Measurements from ENCODE around the gene MAST4. TPM values are rescaled to one million over a fixed set of nuclear protein-coding genes. Genes with fewer than 3 reads are reported as not detected.

The MAST4 gene
- total RNA-seq, 4 donors from 2014 or later, result 8.2 to 203 (median 35.5) TPM

GRCh38 chr5:66889524-66889923 is 293.3 kb downstream of the MAST4 start:
- no peak for DNase-seq
- no peak overlapping the region for H3K4me3 ChIP-seq
- no peaks in the 10 kb centered on the region for H3K9me3 ChIP-seq
- TF ChIP-seq CTCF (IDR thresholded peaks at IDR 0.05) (no peak), POLR2A (IDR thresholded peaks at IDR 0.05) (no peak)
- intact Hi-C loops (cut with DNase I; ENCODE audit: low total_unique reads), result no loop called here
- H3K27me3 ChIP-seq, result no peaks in the 10 kb centered on the region
- H3K36me3 ChIP-seq, result no peaks in the 10 kb centered on the region
- no peaks in the 10 kb centered on the region for H3K4me1 ChIP-seq
- no peak overlapping the region for H3K27ac ChIP-seq

GRCh38 chr5:66891184-66891925 is 295.2 kb downstream of the MAST4 start:
- Histone ChIP-seq H3K4me1 (no peaks in the 10 kb centered on the region), H3K4me3 (no peak overlapping the region), H3K36me3 (no peaks in the 10 kb centered on the region), H3K27me3 (no peaks in the 10 kb centered on the region), H3K27ac (no peak overlapping the region), H3K9me3 (no peaks in the 10 kb centered on the region)
- intact Hi-C loops (cut with DNase I; ENCODE audit: low total_unique reads), result no loop called here
- TF ChIP-seq POLR2A (IDR thresholded peaks at IDR 0.05), result no peak
- peak in 1 of 2 donors; percentile 25 for DNase-seq

- TF ChIP-seq CTCF (IDR thresholded peaks at IDR 0.05) (no peak), POLR2A (IDR thresholded peaks at IDR 0.05) (no peak)
- intact Hi-C loops (cut with DNase I; ENCODE audit: low total_unique reads), result no loop called here
- H3K27me3 ChIP-seq, result no peaks in the 10 kb centered on the region
- no peak overlapping the region for H3K4me3 ChIP-seq
- no peak for DNase-seq
- no peaks in the 10 kb centered on the region for H3K9me3 ChIP-seq
- no peaks in the 10 kb centered on the region for H3K4me1 ChIP-seq
- no peak overlapping the region for H3K27ac ChIP-seq
- no peaks in the 10 kb centered on the region for H3K36me3 ChIP-seq
These were observed 296.5 kb downstream of the MAST4 start for GRCh38 chr5:66892716-66893115.

- Histone ChIP-seq H3K27me3 (no peaks in the 10 kb centered on the region), H3K36me3 (no peaks in the 10 kb centered on the region), H3K4me3 (no peak overlapping the region), H3K9me3 (no peaks in the 10 kb centered on the region), H3K4me1 (no peaks in the 10 kb centered on the region), H3K27ac (no peak overlapping the region)
- TF ChIP-seq POLR2A (IDR thresholded peaks at IDR 0.05) (no peak), CTCF (IDR thresholded peaks at IDR 0.05) (no peak)
- intact Hi-C loops (cut with DNase I; ENCODE audit: low total_unique reads), result no loop called here
- DNase-seq, result no peak
These were observed 298.5 kb downstream of the MAST4 start for GRCh38 chr5:66894480-66895240.

- Histone ChIP-seq H3K27me3 (no peaks in the 10 kb centered on the region), H3K9me3 (no peaks in the 10 kb centered on the region), H3K36me3 (no peaks in the 10 kb centered on the region), H3K4me3 (no peak overlapping the region), H3K4me1 (no peaks in the 10 kb centered on the region), H3K27ac (no peak overlapping the region)
- no peak for TF ChIP-seq CTCF (IDR thresholded peaks at IDR 0.05)
- no peak for TF ChIP-seq POLR2A (IDR thresholded peaks at IDR 0.05)
- DNase-seq, result no peak
- intact Hi-C loops (cut with DNase I; ENCODE audit: low total_unique reads), result no loop called here
These were observed 300.0 kb downstream of the MAST4 start for GRCh38 chr5:66896171-66896570.

All from uterus (tissue), 4 donors.